B cell (primary cell): ENCODE results near the gene ZNF557. TPM values are rescaled to one million over a fixed set of nuclear protein-coding genes. Genes with fewer than 3 reads are reported as not detected.

ENCODE experiments used
- ATAC-seq: fragments of 200-7000 bp; cut with Tn5 transposase; one replicate; pipeline ENCODE4 v1.10.0; 2021; ENCODE audit warnings: low read depth, mild to moderate bottlenecking, moderate number of reproducible peaks, moderate library complexity
- CTCF ChIA-PET: fragments of 350-600 bp; sonication (Branson Sonifier 250); formaldehyde crosslinking; loops from one replicate; lab custom pipeline; 2021; ENCODE audit warnings: antibody characterized with exemption, inconsistent platforms; lab: Charles Lee
- POLR2A ChIA-PET: fragments of 350-600 bp; sonication (Branson Sonifier 250); formaldehyde crosslinking; loops from one replicate; lab custom pipeline; 2021; ENCODE audit warnings: antibody characterized with exemption; lab: Charles Lee
- DNase-seq: peaks from one replicate; pipeline ENCODE4 v3.0.0; 2013
- H2AFZ ChIP-seq: 2 replicates; pipeline ENCODE4 v1.6.1; 2012; ENCODE audit warnings: mild to moderate bottlenecking, low read depth, low read length; ENCODE audit not compliant: insufficient read depth, poor library complexity, severe bottlenecking
- H3K27ac ChIP-seq, 2 donors: 1 replicate in 1 of 2; 2 replicates in 1 of 2; pipeline ENCODE4 v1.5.1; 2012 to 2013; ENCODE audit warnings: low read length in 2 of 2, mild to moderate bottlenecking in 2 of 2, moderate library complexity in 1 of 2
- H3K27me3 ChIP-seq, 4 experiments: fragments of 200-600 bp in 1 of 4; sonication (generic) in 1 of 4; replicated peaks in 1 of 4; 1 replicate in 2 of 4; 2 replicates in 2 of 4; pipeline versions ENCODE4 v1.6.1 to v1.7.0; 2013 to 2016; ENCODE audit warnings: low read length in 3 of 4, mild to moderate bottlenecking in 2 of 4, mixed read lengths in 1 of 4, moderate library complexity in 1 of 4; ENCODE audit not compliant: insufficient read depth in 4 of 4, control insufficient read depth in 3 of 4; ENCODE audit errors: control extremely low read depth in 1 of 4
- H3K36me3 ChIP-seq, 2 experiments: replicated peaks in 1 of 2; 1 replicate in 1 of 2; 2 replicates in 1 of 2; pipeline versions ENCODE4 v1.6.1 to v1.7.1; 2013; ENCODE audit warnings: low read length in 1 of 2; ENCODE audit not compliant: insufficient read depth in 2 of 2, control insufficient read depth in 1 of 2; ENCODE audit errors: control extremely low read depth in 1 of 2, extremely low read depth in 1 of 2
- H3K4me1 ChIP-seq, 2 donors: fragments of 200-600 bp in 1 of 2; sonication (generic) in 1 of 2; 1 replicate in 1 of 2; 2 replicates in 1 of 2; pipeline versions ENCODE4 v1.5.1 to v1.6.1; 2013 to 2017; ENCODE audit warnings: low read length in 2 of 2; ENCODE audit not compliant: control insufficient read depth in 2 of 2, insufficient read depth in 2 of 2
- H3K4me2 ChIP-seq: replicated peaks from 2 replicates; pipeline ENCODE3; 2012; ENCODE audit warnings: mild to moderate bottlenecking, low read depth, low read length; ENCODE audit not compliant: poor library complexity, severe bottlenecking
- H3K4me3 ChIP-seq, 5 experiments: fragments of 200-600 bp in 1 of 5; sonication (generic) in 1 of 5; 1 replicate in 3 of 5; 2 replicates in 2 of 5; pipeline versions ENCODE4 v1.5.1 to v1.7.0; 2011 to 2016; ENCODE audit warnings: low read length in 4 of 5, mild to moderate bottlenecking in 4 of 5, low read depth in 2 of 5, control low read depth in 1 of 5, moderate library complexity in 1 of 5; ENCODE audit not compliant: insufficient read depth in 1 of 5; ENCODE audit errors: control extremely low read depth in 1 of 5, extremely low read depth in 1 of 5
- H3K79me2 ChIP-seq: fragments of 200-600 bp; sonication (generic); one replicate; pipeline ENCODE4 v1.6.0; 2016; ENCODE audit warnings: low read length; ENCODE audit not compliant: control insufficient read depth, insufficient read depth
- H3K9ac ChIP-seq: fragments of 200-600 bp; sonication (generic); 2 replicates; pipeline ENCODE4 v1.6.1; 2017; ENCODE audit warnings: mild to moderate bottlenecking, low read length, moderate library complexity
- H3K9me3 ChIP-seq, 3 donors: one replicate each; pipeline versions ENCODE4 v1.6.1 to v1.7.1; 2013; ENCODE audit warnings: low read length in 2 of 3; ENCODE audit not compliant: control insufficient read depth in 2 of 3, insufficient read depth in 1 of 3; ENCODE audit errors: control extremely low read depth in 1 of 3
- H4K20me1 ChIP-seq: 2 replicates; pipeline ENCODE4 v1.6.0; 2012; ENCODE audit warnings: mild to moderate bottlenecking, low read length; ENCODE audit not compliant: insufficient read depth, control insufficient read depth, poor library complexity, severe bottlenecking
- H3K27ac Mint-ChIP-seq: one replicate; pipeline ENCODE4 v1.8.0; 2021; ENCODE audit warnings: mixed read lengths
- H3K27me3 Mint-ChIP-seq: one replicate; pipeline ENCODE4 v1.8.0; 2021; ENCODE audit warnings: mixed read lengths
- H3K4me1 Mint-ChIP-seq: one replicate; pipeline ENCODE4 v1.8.0; 2021; ENCODE audit warnings: mixed read lengths
- H3K4me3 Mint-ChIP-seq: one replicate; pipeline ENCODE4 v1.8.0; 2021; ENCODE audit warnings: mixed read lengths
- H3K9me3 Mint-ChIP-seq: one replicate; pipeline ENCODE4 v1.8.0; 2022; ENCODE audit warnings: mixed read lengths; ENCODE audit not compliant: insufficient read depth
- CTCF ChIP-seq: fragments of 200-600 bp; IDR thresholded peaks from one replicate; pipeline ENCODE4 v1.8.0; 2022; ENCODE audit warnings: antibody characterized with exemption, mild to moderate bottlenecking
- EZH2 ChIP-seq: IDR thresholded peaks from 2 replicates; pipeline ENCODE4 v1.6.1; 2012; ENCODE audit warnings: borderline replicate concordance, low read depth, mild to moderate bottlenecking, moderate library complexity, low read length; ENCODE audit not compliant: insufficient read depth, poor library complexity, severe bottlenecking
- WGBS: methylation state at CpG from one replicate; pipeline ENCODE4 v1.1.5; 2013; ENCODE audit warnings: missing lambda C conversion rate; ENCODE audit not compliant: insufficient coverage; 5-methylcytosine and 5-hydroxymethylcytosine counted together
- intact Hi-C: fragments of 100-400 bp; cut with micrococcal nuclease; formaldehyde crosslinking; loops from one replicate; pipeline ENCODE4 v1.10.0; 2022
- polyA plus RNA-seq: library from polyadenylated mRNA; depleted of rRNA; stranded (reverse); fragments of >200 nt; gene quantifications from 2 replicates; pipeline ENCODE4 v1.2.3, GENCODE V29; 2012
- total RNA-seq, 2 donors: library from RNA; stranded (reverse); fragments of 120-200 nt in 1 of 2; gene quantifications; 1 replicate in 1 of 2; 2 replicates in 1 of 2; pipeline versions ENCODE4 v1.2.3 to v1.2.4, GENCODE V29; 2013 to 2022

Gene ZNF557
- total and polyA plus RNA-seq, 2 donors (not counting 1 experiment from before 2014, with no cell fraction given), result 1.5 to 26.8 TPM

- Histone ChIP-seq H3K4me1 (peaks cover 10 to 15% of the 10 kb centered on the region in 2 donors), H3K36me3 (no peaks in the 10 kb centered on the region), H2AFZ (peak overlapping the region; percentile 100), H3K27ac (peak overlapping the region; percentile 76 to 93), H3K4me2 (peak overlapping the region; percentile 99), H3K79me2 (no peaks in the 10 kb centered on the region), H4K20me1 (no peaks in the 10 kb centered on the region), H3K9ac (peak overlapping the region; percentile 97), H3K4me3 (peak overlapping the region; percentile 19 to 87 (median 82)), H3K9me3 (peaks cover 1 to 25% (median 9%) of the 10 kb centered on the region in 3 donors), H3K27me3 (no peaks in the 10 kb centered on the region)
- ChIA-PET CTCF (interaction anchor here (0.6 to 1.2 kb wide), 12 partner anchors 22 to 1813 kb away, joined by 3 to 7 read pairs (median 4); no protein-coding TSS in a partner anchor), POLR2A (interaction anchor here (0.6 to 1.3 kb wide), 4 partner anchors 30 to 594 kb away, joined by 3 to 9 read pairs (median 5); partner anchors contain the start of genes ARHGEF18 and ZNF557)
- Mint-ChIP-seq H3K9me3 (peaks cover 15% of the 10 kb centered on the region), H3K4me3 (peak overlapping the region; percentile 93), H3K27ac (peak overlapping the region; percentile 90), H3K4me1 (peaks cover 23% of the 10 kb centered on the region), H3K27me3 (no peaks in the 10 kb centered on the region)
- 0% methylated on average over 7 of the region's 9 CpGs for WGBS
- no peak for ATAC-seq
- no peak for DNase-seq
- intact Hi-C loops, result loop anchor here (1.0 to 5.0 kb wide), 3 partner anchors 30 to 578 kb away; partner anchors contain the start of genes MCEMP1 and ZNF557
- TF ChIP-seq CTCF (no peak), EZH2 (no peak)
Measured at GRCh38 chr19:7099597-7099921, 30.1 kb downstream of the ZNF557 start.

GRCh38 chr19:7101498-7102253 lies 32.2 kb downstream of the ZNF557 start:
- no peak for DNase-seq
- H3K4me3 ChIP-seq, result no peak overlapping the region

More at GRCh38 chr19:7101498-7102253, 32.2 kb downstream of the ZNF557 start:
- no peak overlapping the region for H3K9ac ChIP-seq
- H3K27ac Mint-ChIP-seq, result peak overlapping the region; percentile 47
- no peaks in the 10 kb centered on the region for H3K36me3 ChIP-seq
- H3K4me1 Mint-ChIP-seq, result peaks cover 23% of the 10 kb centered on the region
- no peaks in the 10 kb centered on the region for H3K27me3 Mint-ChIP-seq
- H2AFZ ChIP-seq, result no peak overlapping the region
- no peaks in the 10 kb centered on the region for H3K27me3 ChIP-seq
- WGBS, result 84% methylated on average over 12 of the region's 19 CpGs
- no peak overlapping the region for H3K4me2 ChIP-seq
- no peak for ATAC-seq
- ChIA-PET POLR2A (interaction anchor here (0.6 to 0.7 kb wide), 3 partner anchors 88 to 417 kb away, joined by 3 to 5 read pairs (median 5); no protein-coding TSS in a partner anchor), CTCF (interaction anchor here (0.7 to 2.7 kb wide), 18 partner anchors 9 to 901 kb away, joined by 3 to 18 read pairs (median 4); partner anchors contain the start of gene MCEMP1)
- H3K79me2 ChIP-seq, result no peaks in the 10 kb centered on the region
- TF ChIP-seq CTCF, result no peak
- no peak for TF ChIP-seq EZH2
- intact Hi-C loops, result loop anchor here (1.0 kb wide), 1 partner anchor 240 kb away; no protein-coding TSS in a partner anchor
- H4K20me1 ChIP-seq, result no peaks in the 10 kb centered on the region
- H3K9me3 Mint-ChIP-seq, result peaks cover 3% of the 10 kb centered on the region
- H3K4me1 ChIP-seq, result peaks cover 10 to 19% of the 10 kb centered on the region in 2 donors
- H3K4me3 Mint-ChIP-seq, result peak overlapping the region; percentile 64
- peaks cover 0 to 9% (median 2%) of the 10 kb centered on the region in 3 donors for H3K9me3 ChIP-seq
- no peak overlapping the region for H3K27ac ChIP-seq
